Smooth muscle cell of the brain vasculature (primary cell): ENCODE results near the gene PYDC2.
"Not testable (repeated sequence)": the region's sequence is repeated elsewhere in the genome, so short reads cannot be mapped to it uniquely, and the experiment has no call there.

Source experiments
- DNase-seq: peaks from one replicate; pipeline ENCODE4 v3.0.0-alpha.2; 2012; ENCODE audit warnings: low read depth, low spot score

Gene PYDC2

GRCh38 chr3:191470080-191470479 lies 9.1 kb downstream of the PYDC2 start:
- no peak for DNase-seq

- no peak for DNase-seq
These were observed 9.6 kb downstream of the PYDC2 start for GRCh38 chr3:191470545-191470944.

DNA sequence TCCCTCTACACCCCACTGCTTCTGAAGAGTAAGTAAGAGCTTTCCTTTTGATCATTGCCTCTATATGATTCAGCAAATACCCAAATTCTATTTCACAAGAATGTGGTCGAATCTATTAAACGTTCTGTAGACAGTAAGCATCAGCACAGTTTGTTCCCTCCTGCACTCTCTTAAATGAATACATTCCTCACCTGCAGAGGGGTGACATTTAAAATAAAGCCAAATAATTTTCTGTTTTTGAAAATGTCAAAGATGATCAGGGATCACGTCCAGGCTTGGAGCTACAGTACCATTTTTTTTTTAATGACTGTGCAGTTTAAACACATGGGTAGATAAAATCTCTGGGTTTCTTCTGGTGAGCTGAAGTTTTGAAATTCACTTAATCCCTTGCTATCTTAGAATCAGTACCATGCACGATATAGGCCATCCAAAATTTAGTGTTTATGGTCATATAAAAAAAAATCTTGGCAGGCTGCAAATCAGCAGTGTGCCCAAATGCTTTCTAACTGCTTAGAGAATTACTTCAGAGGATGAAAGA lies 12.8 kb downstream of the PYDC2 start:
- DNase-seq = no peak

DNA sequence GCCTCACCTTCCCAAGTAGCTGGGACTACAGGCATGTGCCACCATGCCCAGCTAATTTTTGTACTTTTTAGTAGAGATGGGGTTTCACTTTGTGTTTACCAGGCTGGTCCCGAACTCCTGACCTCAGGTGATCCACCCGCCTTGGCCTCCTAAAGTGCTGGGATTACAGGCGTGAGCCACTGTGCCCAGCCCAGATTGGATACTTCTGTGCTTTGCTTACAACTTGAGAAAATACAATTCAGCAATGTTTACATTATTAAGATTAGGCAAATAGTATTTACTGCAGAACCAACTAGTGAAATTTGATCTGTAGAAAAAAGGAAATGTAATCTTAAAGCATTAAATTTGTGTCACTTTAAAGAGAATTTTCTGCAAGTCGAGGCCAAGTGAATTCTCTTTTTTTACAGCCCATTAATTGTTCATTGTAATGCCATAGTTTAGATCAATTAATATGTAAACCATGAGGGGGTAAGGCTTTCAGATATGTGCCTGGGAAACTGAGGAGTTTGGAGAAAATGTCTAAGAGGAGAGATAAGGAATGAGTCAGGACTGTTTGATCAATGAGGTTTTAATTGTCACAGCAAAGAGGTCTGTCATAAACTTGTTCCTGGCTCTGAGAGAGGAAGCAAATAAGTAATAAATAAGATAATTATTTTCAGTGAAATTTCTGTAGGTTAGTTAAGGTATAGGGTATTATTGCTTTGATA lies 15.3 kb downstream of the PYDC2 start:
- no peak for DNase-seq

DNA sequence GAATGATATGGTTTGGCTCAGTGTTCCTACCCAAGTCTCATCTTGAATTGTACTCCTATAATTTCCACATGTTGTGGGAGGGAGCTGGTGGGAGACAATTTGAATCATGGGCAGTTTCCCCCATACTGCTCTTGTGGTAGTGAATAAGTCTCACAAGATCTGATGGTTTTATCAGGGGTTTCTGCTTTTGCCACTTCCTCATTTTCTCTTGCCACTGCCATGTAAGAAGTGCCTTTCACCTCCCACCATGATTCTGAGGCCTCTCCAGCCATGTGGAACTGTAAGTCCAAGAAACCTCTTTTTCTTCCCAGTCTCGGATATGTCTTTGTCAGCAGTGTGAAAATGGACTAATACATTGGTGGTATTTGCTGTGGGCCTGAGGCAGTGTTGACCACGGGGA lies 23.0 kb downstream of the PYDC2 start:
- DNase-seq = not testable (repeated sequence)

DNA sequence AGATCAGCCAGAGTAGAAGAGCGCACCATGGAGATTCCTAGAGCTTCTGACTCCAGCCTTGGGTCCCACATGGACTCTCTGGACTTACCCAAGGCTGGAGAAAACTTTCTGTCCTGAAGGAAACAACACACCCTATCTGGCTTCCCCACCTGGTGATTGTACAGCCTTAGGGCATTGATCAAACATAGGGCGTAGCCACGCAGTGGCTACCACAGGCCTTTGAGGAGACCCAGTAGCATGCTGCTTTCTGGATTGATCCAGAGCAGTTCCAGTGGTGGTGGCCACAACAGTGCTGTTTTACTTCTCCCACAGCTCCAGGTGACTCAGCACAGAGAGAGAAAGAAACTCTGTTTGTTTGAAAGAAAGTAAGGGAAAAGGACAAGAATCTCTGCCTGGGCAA lies 23.5 kb downstream of the PYDC2 start:
- no peak for DNase-seq

DNA sequence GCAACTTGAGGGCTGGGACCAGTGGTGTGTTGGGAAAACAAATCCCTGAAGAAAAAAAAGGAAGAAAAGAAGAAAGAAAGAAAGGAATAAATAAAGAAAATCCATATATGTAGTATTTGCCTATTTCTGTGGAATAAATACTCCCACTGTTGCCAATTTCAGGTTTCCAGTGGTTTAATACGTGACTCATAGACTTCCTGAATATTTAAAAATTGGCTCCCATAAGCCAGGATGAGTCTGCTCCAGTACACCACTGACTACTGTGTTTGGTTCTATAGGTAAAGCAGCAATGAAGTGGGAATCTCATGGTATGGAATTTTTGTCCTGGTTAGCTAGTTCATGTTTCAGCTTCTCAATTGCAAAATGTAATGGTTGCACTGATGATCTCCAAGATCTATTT lies 31.6 kb downstream of the PYDC2 start:
- no peak for DNase-seq

- no peak for DNase-seq
These were observed 32.4 kb downstream of the PYDC2 start for GRCh38 chr3:191493336-191493735.

- DNase-seq = no peak
These were observed 38.5 kb downstream of the PYDC2 start for GRCh38 chr3:191499307-191500080.

GRCh38 chr3:191500892-191501291 lies 39.9 kb downstream of the PYDC2 start:
- no peak for DNase-seq

DNA sequence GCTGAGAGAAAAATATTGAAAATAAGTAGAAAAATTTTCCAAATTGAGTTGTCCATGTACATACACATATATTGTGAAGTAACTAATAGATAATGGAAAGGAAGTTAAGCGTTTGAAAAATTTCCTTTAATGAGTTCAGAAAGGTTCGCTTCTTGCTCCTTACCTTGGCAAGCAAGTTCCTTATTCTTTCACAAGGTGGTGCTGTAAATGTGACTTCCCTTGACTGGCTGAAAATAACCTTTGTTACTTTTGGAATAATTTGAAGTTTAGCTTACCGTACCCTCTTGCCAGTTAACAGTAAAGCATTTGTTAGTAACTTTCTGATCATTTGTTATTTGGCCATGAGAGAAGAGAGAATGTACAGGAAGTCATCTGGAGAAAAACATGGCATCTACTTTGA lies 41.6 kb downstream of the PYDC2 start:
- DNase-seq = no peak

DNA sequence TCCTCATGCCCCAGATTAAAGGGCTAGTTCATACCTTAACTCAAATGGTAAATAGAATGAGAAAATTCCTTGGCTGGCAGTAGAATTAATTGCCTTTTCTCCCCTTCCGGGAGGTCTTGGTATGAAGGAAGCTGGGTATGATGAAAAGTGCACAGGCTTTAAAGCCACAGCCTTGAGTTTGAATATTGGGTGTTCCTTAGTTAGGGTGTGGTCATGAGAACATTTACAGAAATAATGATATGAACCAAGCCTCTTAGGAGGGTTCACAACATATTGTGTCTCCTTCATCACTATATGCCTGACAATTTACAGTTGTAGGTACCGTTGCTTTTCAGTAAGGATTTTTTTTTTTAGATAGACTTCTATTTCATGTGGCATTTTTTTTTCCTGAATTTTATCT lies 48.1 kb downstream of the PYDC2 start:
- no peak for DNase-seq
